ENCODE data around the gene HERPUD2. TPM values are rescaled to one million over a fixed set of nuclear protein-coding genes. Genes with fewer than 3 reads are reported as not detected.

HERPUD2 gene
- total RNA-seq, 1 donor from 2014 or later = 31.8 TPM

DNA sequence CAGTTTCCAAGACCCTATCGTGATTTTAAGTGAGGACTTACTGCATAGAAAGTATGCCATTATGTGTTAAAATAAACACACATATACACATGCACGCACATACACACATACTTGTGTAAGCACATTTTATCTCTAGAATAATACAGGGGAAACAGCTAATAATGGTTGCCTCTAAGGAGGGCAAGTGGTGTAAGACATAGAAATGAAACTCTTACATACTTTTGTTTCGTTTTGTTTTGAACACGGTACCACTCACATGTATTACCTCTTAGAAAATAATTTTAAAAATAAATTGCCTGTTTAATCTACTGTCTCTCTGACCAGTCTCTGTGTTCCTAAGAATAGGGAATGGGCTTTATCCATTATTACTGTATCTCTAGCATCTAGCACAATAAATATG lies 49.2 kb downstream of the HERPUD2 start:
- TF ChIP-seq, protein P1, sequence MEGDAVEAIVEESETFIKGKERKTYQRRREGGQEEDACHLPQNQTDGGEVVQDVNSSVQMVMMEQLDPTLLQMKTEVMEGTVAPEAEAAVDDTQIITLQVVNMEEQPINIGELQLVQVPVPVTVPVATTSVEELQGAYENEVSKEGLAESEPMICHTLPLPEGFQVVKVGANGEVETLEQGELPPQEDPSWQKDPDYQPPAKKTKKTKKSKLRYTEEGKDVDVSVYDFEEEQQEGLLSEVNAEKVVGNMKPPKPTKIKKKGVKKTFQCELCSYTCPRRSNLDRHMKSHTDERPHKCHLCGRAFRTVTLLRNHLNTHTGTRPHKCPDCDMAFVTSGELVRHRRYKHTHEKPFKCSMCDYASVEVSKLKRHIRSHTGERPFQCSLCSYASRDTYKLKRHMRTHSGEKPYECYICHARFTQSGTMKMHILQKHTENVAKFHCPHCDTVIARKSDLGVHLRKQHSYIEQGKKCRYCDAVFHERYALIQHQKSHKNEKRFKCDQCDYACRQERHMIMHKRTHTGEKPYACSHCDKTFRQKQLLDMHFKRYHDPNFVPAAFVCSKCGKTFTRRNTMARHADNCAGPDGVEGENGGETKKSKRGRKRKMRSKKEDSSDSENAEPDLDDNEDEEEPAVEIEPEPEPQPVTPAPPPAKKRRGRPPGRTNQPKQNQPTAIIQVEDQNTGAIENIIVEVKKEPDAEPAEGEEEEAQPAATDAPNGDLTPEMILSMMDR (IDR thresholded peaks at IDR 0.05) = no peak
- DNase-seq (ENCODE audit: extremely low spot score, unreplicated experiment) = no peak
- Mint-ChIP-seq H3K27me3 (ENCODE audit: unreplicated experiment) (no peaks in the 10 kb centered on the region), H3K4me3 (ENCODE audit: unreplicated experiment) (no peak overlapping the region), H3K36me3 (ENCODE audit: unreplicated experiment) (peaks cover 23% of the 10 kb centered on the region), H3K4me1 (ENCODE audit: unreplicated experiment) (peaks cover 33% of the 10 kb centered on the region), H3K27ac (ENCODE audit: unreplicated experiment) (no peak overlapping the region), H3K9me3 (ENCODE audit: unreplicated experiment) (no peaks in the 10 kb centered on the region)

DNA sequence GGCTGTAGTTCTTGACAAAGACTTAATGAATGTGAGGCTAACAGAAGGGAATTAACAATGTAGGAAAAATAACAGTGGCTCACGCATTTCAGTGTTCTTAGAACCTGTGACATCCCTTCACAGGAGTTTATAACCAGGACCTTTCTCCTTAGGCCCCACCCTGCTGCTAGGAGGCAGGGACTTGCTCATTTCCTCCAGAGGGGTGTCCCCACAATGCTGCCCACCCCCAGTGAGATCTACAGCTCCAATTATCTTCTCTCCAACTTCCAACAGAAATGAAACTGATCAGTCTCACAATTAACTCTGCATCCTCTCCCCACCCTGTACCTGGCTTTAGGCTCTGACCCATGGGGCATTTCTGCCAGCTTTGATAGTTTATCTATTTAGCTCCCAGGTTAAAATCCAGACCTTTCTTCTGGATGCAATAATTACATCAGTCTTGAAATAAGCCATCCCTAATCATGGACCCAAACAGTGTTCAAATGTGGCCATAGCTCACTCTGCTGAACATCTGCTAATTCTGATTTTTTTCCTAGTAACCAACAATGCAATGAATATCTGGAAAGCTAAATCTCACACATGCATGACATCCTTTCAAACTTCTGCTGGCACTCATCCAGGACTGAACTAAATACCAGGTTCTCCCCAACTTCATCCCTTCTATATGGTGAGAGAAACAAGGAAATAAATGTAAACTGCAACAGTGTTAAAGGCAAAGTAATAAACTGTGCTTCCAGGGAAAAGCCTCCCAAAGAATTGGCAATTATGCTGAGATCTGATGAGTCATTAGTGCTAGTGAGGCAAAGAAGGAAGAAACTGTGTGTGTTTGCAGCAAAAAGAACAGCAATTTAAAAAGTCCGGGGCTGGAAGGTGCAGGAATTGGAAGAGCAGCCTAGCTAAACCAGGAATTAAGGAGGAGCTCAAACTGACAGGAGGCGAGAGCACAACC lies 64.6 kb downstream of the HERPUD2 start:
- Mint-ChIP-seq H3K9me3 (ENCODE audit: unreplicated experiment) (no peaks in the 10 kb centered on the region), H3K27ac (ENCODE audit: unreplicated experiment) (no peak overlapping the region), H3K36me3 (ENCODE audit: unreplicated experiment) (peaks cover 43% of the 10 kb centered on the region), H3K27me3 (ENCODE audit: unreplicated experiment) (no peaks in the 10 kb centered on the region), H3K4me3 (ENCODE audit: unreplicated experiment) (no peak overlapping the region), H3K4me1 (ENCODE audit: unreplicated experiment) (no peaks in the 10 kb centered on the region)
- TF ChIP-seq, protein P1 (IDR thresholded peaks at IDR 0.05) = no peak
- DNase-seq (ENCODE audit: extremely low spot score, unreplicated experiment) = no peak

DNA sequence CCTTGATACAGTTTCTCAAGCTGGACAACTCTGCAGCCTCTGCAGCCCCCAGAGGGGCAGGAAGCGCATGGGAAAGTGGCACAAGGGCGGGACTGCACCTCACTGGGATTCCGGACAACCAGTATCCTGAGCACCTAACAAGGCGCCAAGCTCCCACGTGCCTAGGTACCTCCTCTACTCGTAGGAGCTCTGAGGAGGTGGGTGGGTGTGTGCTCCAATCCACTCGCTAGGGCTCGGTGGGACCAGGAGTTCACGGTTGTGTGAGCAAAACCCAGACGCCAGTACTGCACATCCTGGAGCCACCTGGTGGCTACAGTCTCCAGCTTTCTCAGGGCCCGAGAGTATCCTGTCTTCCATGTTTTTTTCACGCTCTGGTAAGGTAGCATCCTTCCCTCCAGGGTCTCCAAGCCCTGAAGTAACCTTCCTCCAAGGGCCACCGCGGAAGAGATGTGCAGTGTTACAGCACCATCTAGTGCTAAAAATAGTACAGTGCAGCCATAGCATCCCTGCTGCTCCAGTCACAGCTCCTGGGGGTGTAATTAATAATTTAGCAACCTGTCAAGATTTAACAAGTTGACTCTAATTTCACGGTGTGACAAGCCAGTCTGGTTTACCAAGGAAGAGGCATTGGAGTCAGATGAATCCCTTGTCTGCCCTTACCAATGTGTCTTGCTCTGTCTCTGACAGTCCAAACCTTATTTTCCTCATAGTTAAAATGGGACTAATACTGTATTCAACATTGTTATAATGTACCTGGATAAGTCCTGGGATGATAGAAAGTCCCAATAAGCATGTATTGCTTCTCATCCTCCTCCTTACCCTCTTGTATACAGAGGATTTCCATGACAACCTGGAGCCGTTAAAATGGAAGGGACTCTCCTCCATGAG lies 70.4 kb downstream of the HERPUD2 start:
- Mint-ChIP-seq H3K9me3 (ENCODE audit: unreplicated experiment) (no peaks in the 10 kb centered on the region), H3K4me3 (ENCODE audit: unreplicated experiment) (no peak overlapping the region), H3K27me3 (ENCODE audit: unreplicated experiment) (no peaks in the 10 kb centered on the region), H3K4me1 (ENCODE audit: unreplicated experiment) (no peaks in the 10 kb centered on the region), H3K27ac (ENCODE audit: unreplicated experiment) (no peak overlapping the region), H3K36me3 (ENCODE audit: unreplicated experiment) (peaks cover 17% of the 10 kb centered on the region)
- TF ChIP-seq, protein P1 (IDR thresholded peaks at IDR 0.05) = peak; percentile 84
- no peak for DNase-seq (ENCODE audit: extremely low spot score, unreplicated experiment)

DNA sequence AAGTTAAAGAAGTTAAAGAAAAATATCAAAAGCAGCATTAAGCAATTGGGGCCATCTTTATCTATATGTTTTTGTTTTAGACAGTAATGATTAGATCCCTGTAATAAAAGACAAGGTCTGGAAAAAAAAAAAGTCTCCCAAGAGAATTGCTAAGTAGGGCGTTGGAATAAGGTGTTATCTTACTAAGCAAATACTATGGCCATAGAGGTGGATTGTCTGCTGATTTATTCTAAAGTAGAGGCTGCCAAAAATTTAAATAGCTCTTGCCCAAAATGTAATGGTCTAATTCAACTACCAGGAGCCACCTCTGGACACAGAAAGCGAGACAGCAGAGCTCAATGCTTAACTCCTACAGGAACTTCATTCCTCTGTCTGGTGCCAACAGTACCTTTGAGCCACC lies 71.6 kb downstream of the HERPUD2 start:
- no peak overlapping the region for H3K4me3 Mint-ChIP-seq (ENCODE audit: unreplicated experiment)
- no peaks in the 10 kb centered on the region for H3K27me3 Mint-ChIP-seq (ENCODE audit: unreplicated experiment)
- H3K4me1 Mint-ChIP-seq (ENCODE audit: unreplicated experiment) = no peaks in the 10 kb centered on the region
- H3K36me3 Mint-ChIP-seq (ENCODE audit: unreplicated experiment) = peaks cover 15% of the 10 kb centered on the region
- TF ChIP-seq, protein P1 (IDR thresholded peaks at IDR 0.05) = no peak
- DNase-seq (ENCODE audit: extremely low spot score, unreplicated experiment) = no peak
- H3K27ac Mint-ChIP-seq (ENCODE audit: unreplicated experiment) = no peak overlapping the region
- H3K9me3 Mint-ChIP-seq (ENCODE audit: unreplicated experiment) = no peaks in the 10 kb centered on the region

DNA sequence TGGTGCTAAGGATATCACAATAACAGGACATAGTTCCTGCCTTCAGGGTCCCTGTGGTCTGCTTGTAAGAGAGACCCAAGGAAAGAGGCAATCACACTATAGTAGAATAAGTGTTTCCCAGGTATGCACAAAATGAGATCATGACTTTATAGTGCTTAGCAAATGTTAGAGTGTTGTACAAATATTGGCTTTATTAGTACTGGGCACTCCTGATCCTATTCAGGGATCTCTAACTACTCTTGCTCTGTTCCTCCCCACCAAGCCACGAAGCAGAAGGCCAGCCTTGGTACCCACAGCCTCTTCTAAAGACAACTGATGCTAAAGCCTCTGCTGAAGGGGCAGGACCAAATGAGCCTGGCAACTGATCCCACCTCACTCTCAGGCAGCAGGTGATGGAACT lies 75.1 kb downstream of the HERPUD2 start:
- no peak for DNase-seq (ENCODE audit: extremely low spot score, unreplicated experiment)

More for the DNA sequence above, 75.1 kb downstream of the HERPUD2 start:
- peaks cover 16% of the 10 kb centered on the region for H3K36me3 Mint-ChIP-seq (ENCODE audit: unreplicated experiment)
- no peak overlapping the region for H3K27ac Mint-ChIP-seq (ENCODE audit: unreplicated experiment)
- TF ChIP-seq, protein P1 (IDR thresholded peaks at IDR 0.05) = no peak
- no peak overlapping the region for H3K4me3 Mint-ChIP-seq (ENCODE audit: unreplicated experiment)
- peaks cover 8% of the 10 kb centered on the region for H3K4me1 Mint-ChIP-seq (ENCODE audit: unreplicated experiment)
- H3K9me3 Mint-ChIP-seq (ENCODE audit: unreplicated experiment) = no peaks in the 10 kb centered on the region
- no peaks in the 10 kb centered on the region for H3K27me3 Mint-ChIP-seq (ENCODE audit: unreplicated experiment)
